AG08395 (cell line): ENCODE data around the gene MTO1.
"Not testable (repeated sequence)": the region's sequence is repeated elsewhere in the genome, so short reads cannot be mapped to it uniquely, and the experiment has no call there.

Experiments
- DNase-seq: peaks from one replicate; pipeline ENCODE4 v3.0.0; 2012; ENCODE audit warnings: mixed read lengths, low spot score

Gene MTO1

GRCh38 chr6:73505142-73505541 lies 43.6 kb downstream of the MTO1 start:
- DNase-seq, result no peak

- DNase-seq, result not testable (repeated sequence)
These were observed 44.2 kb downstream of the MTO1 start for GRCh38 chr6:73505705-73506104.

- no peak for DNase-seq
These were observed 44.7 kb downstream of the MTO1 start for GRCh38 chr6:73506246-73506645.

DNA sequence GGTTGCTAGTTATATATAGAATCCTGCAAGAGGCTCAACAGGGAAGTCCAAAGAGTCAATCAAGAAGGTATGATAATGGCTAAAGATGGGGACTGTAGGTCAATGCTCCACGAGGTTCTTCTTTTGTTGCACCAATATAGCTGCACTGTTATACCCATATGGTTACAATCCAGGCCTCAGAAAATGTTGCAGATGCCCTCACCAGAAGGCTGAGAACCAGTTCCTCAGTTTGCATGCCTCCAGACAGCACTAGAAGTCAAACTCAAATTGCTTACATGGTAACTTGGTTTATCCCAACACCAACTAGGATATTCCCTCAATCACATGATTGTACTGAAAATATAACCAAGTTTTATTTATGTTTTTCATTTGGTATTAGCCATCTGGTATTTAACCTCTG lies 47.2 kb downstream of the MTO1 start:
- no peak for DNase-seq

DNA sequence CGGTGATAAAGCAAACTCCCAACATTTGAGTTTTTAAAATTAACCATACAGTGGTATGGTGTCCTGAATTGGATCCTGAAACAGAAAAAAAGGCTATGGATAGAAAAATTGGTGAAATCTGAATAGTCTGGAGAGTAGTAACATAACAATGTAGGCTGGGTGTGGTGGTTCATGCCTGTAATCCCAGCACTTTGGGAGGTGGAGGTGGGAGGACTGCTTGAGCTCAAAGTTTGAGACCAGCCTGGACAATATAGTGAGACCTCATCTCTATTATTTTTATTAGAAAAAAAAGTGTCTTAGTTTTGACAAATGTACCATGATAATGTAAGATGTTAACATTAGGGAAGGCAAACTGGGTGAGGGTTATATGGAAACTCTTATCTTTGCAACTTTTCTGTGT lies 48.3 kb downstream of the MTO1 start:
- DNase-seq, result no peak

GRCh38 chr6:73511796-73512195 lies 50.3 kb downstream of the MTO1 start:
- DNase-seq, result no peak

- no peak for DNase-seq
These were observed 51.9 kb downstream of the MTO1 start for GRCh38 chr6:73513496-73513854.

- DNase-seq, result no peak
These were observed 53.2 kb downstream of the MTO1 start for GRCh38 chr6:73514746-73515110.

- DNase-seq, result no peak
These were observed 53.7 kb downstream of the MTO1 start for GRCh38 chr6:73515204-73515655.

DNA sequence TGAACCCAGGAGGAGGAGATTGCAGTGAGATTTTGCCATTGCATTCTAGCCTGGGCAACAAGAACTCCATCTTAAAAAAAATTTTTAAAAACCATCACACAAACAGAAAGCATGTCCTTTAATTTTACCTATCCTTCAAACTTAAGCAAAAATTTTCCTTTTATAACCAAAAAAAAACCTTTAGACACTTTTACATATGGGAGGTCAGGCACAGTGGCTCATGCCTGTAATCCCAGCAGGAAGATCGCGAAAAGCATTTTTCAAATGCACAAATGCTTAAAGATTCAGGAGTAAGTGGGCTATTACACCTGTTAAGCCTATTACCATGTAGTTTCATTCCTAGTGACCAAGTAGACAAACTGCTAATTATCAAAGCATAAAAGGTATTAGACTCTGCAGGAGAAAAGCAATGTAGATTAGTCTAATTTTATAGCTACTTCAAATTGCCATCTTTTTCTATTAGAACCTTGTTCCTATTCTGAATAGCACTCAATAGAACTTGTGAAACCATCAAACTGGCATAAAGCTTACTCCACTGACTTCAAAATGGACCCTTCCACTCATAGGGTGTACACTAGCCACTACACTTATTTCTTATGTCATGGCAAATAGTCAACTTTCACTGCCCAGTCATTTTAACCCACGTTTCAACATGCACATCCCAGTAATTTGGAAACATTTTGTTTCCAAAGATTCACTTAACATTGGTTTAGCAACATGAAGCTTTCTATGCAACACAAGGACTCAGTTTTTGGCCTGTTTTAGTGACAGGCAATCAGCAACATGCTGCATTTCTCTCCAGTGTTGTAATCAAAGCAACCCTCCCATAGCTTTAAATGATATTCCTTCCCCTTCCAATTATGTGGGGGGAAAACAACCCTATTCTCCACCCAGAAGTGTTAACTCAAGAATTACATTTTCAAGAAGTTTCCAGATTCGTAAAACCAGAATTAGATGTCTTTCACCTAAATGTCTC lies 55.3 kb downstream of the MTO1 start:
- no peak for DNase-seq

DNA sequence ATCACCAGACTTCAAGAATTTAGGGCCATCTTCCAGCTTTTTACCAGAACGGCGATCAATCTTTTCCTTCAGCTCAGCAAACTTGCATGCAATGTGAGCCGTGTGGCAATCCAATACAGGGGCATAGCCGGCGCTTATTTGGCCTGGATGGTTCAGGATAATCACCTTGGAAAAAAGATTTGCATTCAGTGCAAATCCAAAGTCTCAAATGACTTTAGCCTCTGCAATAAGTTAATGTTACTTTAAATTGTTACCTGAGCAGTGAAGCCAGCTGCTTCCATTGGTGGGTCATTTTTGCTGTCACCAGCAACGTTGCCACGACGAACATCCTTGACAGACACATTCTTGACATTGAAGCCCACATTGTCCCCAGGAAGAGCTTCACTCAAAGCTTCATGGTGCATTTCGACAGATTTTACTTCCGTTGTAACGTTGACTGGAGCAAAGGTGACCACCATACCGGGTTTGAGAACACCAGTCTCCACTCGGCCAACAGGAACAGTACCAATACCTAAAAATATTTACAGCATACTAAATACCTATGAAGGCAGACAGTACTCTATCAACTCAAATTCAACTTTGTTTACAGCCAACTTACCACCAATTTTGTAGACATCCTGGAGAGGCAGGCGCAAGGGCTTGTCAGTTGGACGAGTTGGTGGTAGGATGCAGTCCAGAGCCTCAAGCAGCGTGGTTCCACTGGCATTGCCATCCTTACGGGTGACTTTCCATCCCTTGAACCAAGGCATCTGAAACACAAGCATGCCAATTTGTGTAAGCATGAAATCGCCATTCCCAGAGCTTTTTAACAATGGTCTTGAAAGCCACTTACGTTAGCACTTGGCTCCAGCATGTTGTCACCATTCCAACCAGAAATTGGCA lies 56.8 kb downstream of the MTO1 start:
- not testable (repeated sequence) for DNase-seq

DNA sequence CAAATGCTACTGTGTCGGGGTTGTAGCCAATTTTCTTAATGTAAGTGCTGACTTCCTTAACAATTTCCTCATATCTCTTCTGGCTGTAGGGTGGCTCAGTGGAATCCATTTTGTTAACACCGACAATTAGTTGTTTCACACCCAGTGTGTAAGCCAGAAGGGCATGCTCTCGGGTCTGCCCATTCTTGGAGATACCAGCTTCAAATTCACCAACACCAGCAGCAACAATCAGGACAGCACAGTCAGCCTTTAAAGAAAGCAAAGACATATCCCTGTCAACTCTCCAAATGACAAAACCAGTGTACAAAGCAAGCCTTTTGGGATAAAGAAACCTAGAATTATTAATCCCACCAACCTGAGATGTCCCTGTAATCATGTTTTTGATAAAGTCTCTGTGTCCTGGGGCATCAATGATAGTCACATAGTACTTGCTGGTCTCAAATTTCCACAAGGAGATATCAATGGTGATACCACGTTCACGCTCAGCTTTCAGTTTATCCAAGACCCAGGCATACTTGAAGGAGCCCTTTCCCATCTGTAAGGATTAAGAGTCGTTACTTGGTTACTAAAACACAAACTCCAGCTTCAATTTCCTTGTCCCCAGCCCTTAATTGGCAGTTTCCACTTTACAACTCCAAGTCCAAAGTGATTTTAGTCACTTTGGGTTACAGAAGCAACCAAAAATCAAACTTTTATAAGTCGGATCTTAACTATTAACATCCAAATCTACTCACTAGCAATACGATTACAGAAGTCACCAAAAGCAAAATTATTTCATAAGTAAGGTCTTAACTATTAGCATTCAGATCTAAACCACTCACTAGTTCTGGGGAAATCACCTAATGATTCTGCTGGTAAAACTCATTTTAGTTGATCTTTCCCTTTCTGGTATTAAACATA lies 57.7 kb downstream of the MTO1 start:
- DNase-seq, result not testable (repeated sequence)

DNA sequence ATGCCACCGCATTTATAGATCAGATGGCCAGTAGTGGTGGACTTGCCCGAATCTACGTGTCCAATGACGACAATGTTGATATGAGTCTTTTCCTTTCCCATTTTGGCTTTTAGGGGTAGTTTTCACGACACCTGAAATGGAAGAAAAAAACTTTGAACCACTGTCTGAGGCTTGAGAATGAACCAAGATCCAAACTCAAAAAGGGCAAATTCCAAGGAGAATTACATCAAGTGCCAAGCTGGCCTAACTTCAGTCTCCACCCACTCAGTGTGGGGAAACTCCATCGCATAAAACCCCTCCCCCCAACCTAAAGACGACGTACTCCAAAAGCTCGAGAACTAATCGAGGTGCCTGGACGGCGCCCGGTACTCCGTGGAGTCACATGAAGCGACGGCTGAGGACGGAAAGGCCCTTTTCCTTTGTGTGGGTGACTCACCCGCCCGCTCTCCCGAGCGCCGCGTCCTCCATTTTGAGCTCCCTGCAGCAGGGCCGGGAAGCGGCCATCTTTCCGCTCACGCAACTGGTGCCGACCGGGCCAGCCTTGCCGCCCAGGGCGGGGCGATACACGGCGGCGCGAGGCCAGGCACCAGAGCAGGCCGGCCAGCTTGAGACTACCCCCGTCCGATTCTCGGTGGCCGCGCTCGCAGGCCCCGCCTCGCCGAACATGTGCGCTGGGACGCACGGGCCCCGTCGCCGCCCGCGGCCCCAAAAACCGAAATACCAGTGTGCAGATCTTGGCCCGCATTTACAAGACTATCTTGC lies 58.6 kb downstream of the MTO1 start:
- DNase-seq, result peak; percentile 31

DNA sequence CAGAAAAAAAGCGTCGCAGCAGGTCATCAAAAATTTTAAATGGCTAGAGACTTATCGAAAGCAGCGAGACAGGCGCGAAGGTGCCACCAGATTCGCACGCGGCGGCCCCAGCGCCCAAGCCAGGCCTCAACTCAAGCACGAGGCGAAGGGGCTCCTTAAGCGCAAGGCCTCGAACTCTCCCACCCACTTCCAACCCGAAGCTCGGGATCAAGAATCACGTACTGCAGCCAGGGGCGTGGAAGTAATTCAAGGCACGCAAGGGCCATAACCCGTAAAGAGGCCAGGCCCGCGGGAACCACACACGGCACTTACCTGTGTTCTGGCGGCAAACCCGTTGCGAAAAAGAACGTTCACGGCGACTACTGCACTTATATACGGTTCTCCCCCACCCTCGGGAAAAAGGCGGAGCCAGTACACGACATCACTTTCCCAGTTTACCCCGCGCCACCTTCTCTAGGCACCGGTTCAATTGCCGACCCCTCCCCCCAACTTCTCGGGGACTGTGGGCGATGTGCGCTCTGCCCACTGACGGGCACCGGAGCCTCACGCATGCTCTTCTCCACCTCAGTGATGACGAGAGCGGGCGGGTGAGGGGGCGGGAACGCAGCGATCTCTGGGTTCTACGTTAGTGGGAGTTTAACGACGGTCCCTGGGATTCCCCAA lies 59.3 kb downstream of the MTO1 start, which contains the start of gene EEF1A1:
TSS of gene EEF1A1 (minus strand) at position 345 of the 663 bp plus-strand sequence. CDS start 1,006 bp downstream, outside the sequence.
- peak; percentile 98 for DNase-seq

GRCh38 chr6:73521351-73521985 lies 59.9 kb downstream of the MTO1 start:
- DNase-seq, result peak; percentile 57

DNA sequence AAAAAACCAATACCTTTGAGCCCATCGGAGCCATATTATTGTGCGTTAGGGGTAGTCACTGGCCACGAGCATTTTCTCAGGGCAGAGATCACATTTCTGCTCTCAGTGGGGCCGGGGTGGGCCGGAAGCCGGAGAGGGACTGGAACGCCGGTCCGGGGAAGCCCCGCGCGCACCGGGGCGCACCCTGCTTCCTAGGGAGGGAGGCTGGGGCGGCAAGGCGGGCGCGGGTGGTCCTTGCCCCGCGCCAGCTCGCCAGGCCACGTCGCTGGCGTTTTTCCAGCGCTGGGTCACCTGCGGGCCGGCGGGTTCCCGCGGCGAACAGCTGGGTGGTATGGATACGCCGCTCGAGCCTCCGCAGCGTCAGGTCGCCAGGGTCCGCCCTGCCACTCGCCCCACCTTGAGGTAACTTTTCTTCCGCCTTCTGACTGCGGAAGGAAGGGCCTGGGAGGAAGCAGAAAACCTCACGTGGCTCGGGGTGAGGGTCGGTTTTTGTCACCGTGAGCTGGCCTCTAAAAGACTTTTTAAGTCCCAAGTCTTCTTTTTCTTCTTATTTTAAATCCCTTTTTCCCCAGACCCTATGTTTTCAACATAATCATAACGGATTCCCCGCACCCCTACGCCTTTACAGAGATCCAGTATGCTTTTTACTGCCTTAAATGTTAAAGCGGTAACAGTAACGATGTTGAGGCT lies 62.0 kb downstream of the MTO1 start:
- peak; percentile 18 for DNase-seq

- no peak for DNase-seq
These were observed 64.2 kb downstream of the MTO1 start for GRCh38 chr6:73525546-73526330.

- DNase-seq, result no peak
These were observed 67.4 kb downstream of the MTO1 start for GRCh38 chr6:73528897-73529296.
